IMR-90 (cell line): ENCODE data around the gene RAD51. TPM values are rescaled to one million over a fixed set of nuclear protein-coding genes. Genes with fewer than 3 reads are reported as not detected.
A peak's percentile ranks its signal among the peaks of the same experiment; 100 is the strongest.

Source experiments
- ATAC-seq: fragments of 200-7000 bp; cut with Tn5 transposase; 2 replicates; pipeline ENCODE4 v1.9.1; 2020; ENCODE audit warnings: low read depth, mild to moderate bottlenecking, moderate library complexity
- BruUV-seq: library from RNA; stranded (reverse); fragments of 400-500 nt; replicated peaks from 2 replicates; lab custom pipeline; 2021; lab: Mats Ljungman, UMichigan
- CTCF ChIA-PET: fragments of 300-600 bp; formaldehyde crosslinking; extraction: SDS; loops from one replicate; lab custom pipeline; 2021; ENCODE audit warnings: antibody characterized with exemption; lab: Yijun Ruan, JAX
- POLR2A ChIA-PET: fragments of 300-600 bp; sonication (Branson Sonifier 250); formaldehyde crosslinking; loops from one replicate; lab custom pipeline; 2022; ENCODE audit warnings: antibody characterized with exemption; ENCODE audit not compliant: unreplicated experiment; lab: Charles Lee
- DNase-seq: peaks from one replicate; pipeline ENCODE4 v3.0.0; 2013
- H2AFZ ChIP-seq: replicated peaks from 2 replicates; pipeline ENCODE3; 2013; ENCODE audit warnings: low read length, mild to moderate bottlenecking; ENCODE audit not compliant: poor library complexity
- H2AK5ac ChIP-seq: 2 replicates; pipeline ENCODE4 v1.6.1; 2013; ENCODE audit warnings: low read depth, low read length, inconsistent platforms
- H2AK9ac ChIP-seq: replicated peaks from 2 replicates; pipeline ENCODE3; 2013; ENCODE audit warnings: mild to moderate bottlenecking, low read depth, low read length, moderate library complexity; ENCODE audit not compliant: poor library complexity
- H2BK120ac ChIP-seq: 2 replicates; pipeline ENCODE4 v1.6.1; 2013; ENCODE audit warnings: low read depth, low read length, inconsistent platforms
- H2BK15ac ChIP-seq: 3 replicates; pipeline ENCODE4 v1.6.1; 2013; ENCODE audit warnings: low read depth, low read length, inconsistent platforms
- H2BK20ac ChIP-seq: 2 replicates; pipeline ENCODE4 v1.6.1; 2013; ENCODE audit warnings: low read depth, mild to moderate bottlenecking, inconsistent platforms, low read length, moderate library complexity
- H2BK5ac ChIP-seq: 2 replicates; pipeline ENCODE4 v1.6.1; 2013; ENCODE audit warnings: mild to moderate bottlenecking, low read depth, low read length, inconsistent platforms; ENCODE audit not compliant: poor library complexity, severe bottlenecking
- H3K14ac ChIP-seq: replicated peaks from 2 replicates; pipeline ENCODE4 v1.6.1; 2013; ENCODE audit warnings: low read depth, low read length, inconsistent platforms
- H3K18ac ChIP-seq: 2 replicates; pipeline ENCODE4 v1.6.1; 2013; ENCODE audit warnings: low read depth, low read length, control low read depth
- H3K23ac ChIP-seq: 2 replicates; pipeline ENCODE4 v1.6.1; 2013; ENCODE audit warnings: low read depth, low read length, inconsistent platforms
- H3K27ac ChIP-seq: 2 replicates; pipeline ENCODE4 v1.5.1; 2013; ENCODE audit warnings: mild to moderate bottlenecking, control low read depth, low read length; ENCODE audit not compliant: insufficient read depth
- H3K27me3 ChIP-seq: 2 replicates; pipeline ENCODE4 v1.6.1; 2013; ENCODE audit warnings: low read length; ENCODE audit not compliant: control insufficient read depth, insufficient read depth
- H3K36me3 ChIP-seq: 2 replicates; pipeline ENCODE4 v1.6.1; 2013; ENCODE audit warnings: low read length, mixed read lengths; ENCODE audit not compliant: control insufficient read depth, insufficient read depth
- H3K4ac ChIP-seq: 2 replicates; pipeline ENCODE4 v1.6.1; 2013; ENCODE audit warnings: low read depth, low read length, inconsistent platforms
- H3K4me1 ChIP-seq: 2 replicates; pipeline ENCODE4 v1.6.1; 2013; ENCODE audit warnings: low read length, mixed read lengths; ENCODE audit not compliant: control insufficient read depth, insufficient read depth
- H3K4me2 ChIP-seq: 2 replicates; pipeline ENCODE4 v1.6.1; 2013; ENCODE audit warnings: low read depth, mild to moderate bottlenecking, control low read depth, low read length, moderate library complexity
- H3K4me3 ChIP-seq: 2 replicates; pipeline ENCODE4 v1.5.1; 2013; ENCODE audit warnings: low read depth, mild to moderate bottlenecking, control low read depth, low read length, moderate library complexity; ENCODE audit not compliant: insufficient read depth
- H3K56ac ChIP-seq: 2 replicates; pipeline ENCODE4 v1.6.1; 2013; ENCODE audit warnings: low read length, inconsistent platforms; ENCODE audit not compliant: insufficient read depth; ENCODE audit errors: extremely low read depth
- H3K79me1 ChIP-seq, 2 experiments: 2 replicates each; pipeline ENCODE4 v1.6.1; 2013; ENCODE audit warnings: low read length in 2 of 2, inconsistent platforms in 1 of 2, low read depth in 1 of 2
- H3K9ac ChIP-seq: 2 replicates; pipeline ENCODE4 v1.6.1; 2013; ENCODE audit warnings: low read depth, low read length, control low read depth
- H3K9me1 ChIP-seq: 2 replicates; pipeline ENCODE4 v1.6.1; 2013; ENCODE audit warnings: low read length, inconsistent platforms; ENCODE audit not compliant: insufficient read depth
- H3K9me3 ChIP-seq: 2 replicates; pipeline ENCODE4 v1.6.1; 2013; ENCODE audit warnings: low read length; ENCODE audit not compliant: control insufficient read depth, insufficient read depth
- H4K20me1 ChIP-seq: 2 replicates; pipeline ENCODE4 v1.6.1; 2013; ENCODE audit warnings: low read length, inconsistent platforms; ENCODE audit not compliant: insufficient read depth
- H4K5ac ChIP-seq: 2 replicates; pipeline ENCODE4 v1.6.1; 2013; ENCODE audit warnings: mild to moderate bottlenecking, low read depth, low read length, control low read depth
- H4K8ac ChIP-seq, 2 experiments: 2 replicates each; pipeline ENCODE4 v1.6.1; 2013; ENCODE audit warnings: low read depth in 2 of 2, low read length in 2 of 2, control low read depth in 1 of 2, inconsistent platforms in 1 of 2
- H4K91ac ChIP-seq: 2 replicates; pipeline ENCODE4 v1.6.1; 2013; ENCODE audit warnings: low read depth, low read length, inconsistent platforms; ENCODE audit not compliant: insufficient read depth
- BHLHE40 ChIP-seq: fragments of 150-350 bp; IDR thresholded peaks from 2 replicates; pipeline ENCODE4 v1.6.1; 2016; ENCODE audit warnings: mild to moderate bottlenecking, low read depth, low read length
- CHD1 ChIP-seq: IDR thresholded peaks from 2 replicates; pipeline ENCODE4 v1.6.1; 2012; ENCODE audit warnings: low read depth, low read length, improper control_type of control experiment
- ELK1 ChIP-seq: fragments of 150-350 bp; IDR thresholded peaks from 2 replicates; pipeline ENCODE4 v1.6.1; 2016; ENCODE audit warnings: low read depth, mild to moderate bottlenecking, low read length, moderate library complexity, borderline replicate concordance
- FOS ChIP-seq: fragments of 150-350 bp; IDR thresholded peaks from 2 replicates; pipeline ENCODE4 v1.6.1; 2016; ENCODE audit warnings: low read depth, low read length
- NFE2L2 ChIP-seq: fragments of 150-350 bp; IDR thresholded peaks from 2 replicates; pipeline ENCODE4 v1.6.1; 2016; ENCODE audit warnings: low read depth, mild to moderate bottlenecking, low read length
- RCOR1 ChIP-seq: IDR thresholded peaks from 2 replicates; pipeline ENCODE4 v1.6.1; 2012; ENCODE audit warnings: mild to moderate bottlenecking, low read length, improper control_type of control experiment; ENCODE audit not compliant: insufficient replicate concordance
- SMC3 ChIP-seq: fragments of 150-350 bp; IDR thresholded peaks from 2 replicates; pipeline ENCODE4 v1.6.1; 2016; ENCODE audit warnings: low read depth, mild to moderate bottlenecking, antibody characterized with exemption, low read length, moderate library complexity
- WGBS, 2 experiments: methylation state at CpG; one replicate each; pipeline versions ENCODE4 v1.1.5 to v1.1.7; 2013; ENCODE audit warnings: missing lambda C conversion rate in 2 of 2; ENCODE audit not compliant: insufficient read length in 1 of 2; ENCODE audit errors: extremely low coverage in 2 of 2; 5-methylcytosine and 5-hydroxymethylcytosine counted together
- dilution Hi-C: fragments of 300-500 bp; cut with HindIII; formaldehyde crosslinking; loops from one replicate; pipeline ENCODE4 v1.14.3; 2018; ENCODE audit warnings: low sequenced_read_pairs; ENCODE audit not compliant: unreplicated experiment
- in situ Hi-C: fragments of 300-500 bp; cut with MboI; formaldehyde crosslinking; loops from 3 replicates; pipeline ENCODE4 v1.14.3; 2019; ENCODE audit warnings: low sequenced_read_pairs, inconsistent platforms, mixed read lengths
- intact Hi-C: fragments of 100-400 bp; cut with micrococcal nuclease; formaldehyde crosslinking; loops from 2 replicates; pipeline ENCODE4 v1.10.0; 2022
- polyA plus RNA-seq, 3 experiments: library from polyadenylated mRNA; depleted of rRNA; stranded (reverse); fragments of >200 nt; gene quantifications; 2 replicates each; pipeline ENCODE4 v1.2.3, GENCODE V29; 2012; ENCODE audit warnings: low replicate concordance in 1 of 3
- total RNA-seq: library from RNA; depleted of rRNA; stranded (reverse); fragments of >200 nt; gene quantifications from 2 replicates; pipeline ENCODE4 v1.2.3, GENCODE V29; 2012

RAD51 gene
- total and polyA plus RNA-seq, 2 of the 4 experiments (the other 2 are of a cell fraction) = 6.8 to 8.4 TPM

GRCh38 chr15:40721701-40722100, 26.7 kb downstream of the RAD51 start:
- BruUV-seq = no TSS peak

More at GRCh38 chr15:40721701-40722100, 26.7 kb downstream of the RAD51 start:
- in situ Hi-C loops (no loop called here), dilution Hi-C loops (no loop called here), intact Hi-C loops (no loop called here)
- Histone ChIP-seq H4K8ac (no peak overlapping the region), H4K91ac (no peak overlapping the region), H2AK5ac (no peak overlapping the region), H2AK9ac (no peak overlapping the region), H3K9ac (no peak overlapping the region), H3K14ac (no peak overlapping the region), H3K9me3 (no peaks in the 10 kb centered on the region), H3K56ac (no peak overlapping the region), H3K27ac (no peak overlapping the region), H4K5ac (no peak overlapping the region), H2BK20ac (no peak overlapping the region), H2BK5ac (no peak overlapping the region), H2BK120ac (no peak overlapping the region), H3K27me3 (no peaks in the 10 kb centered on the region), H3K18ac (no peak overlapping the region), H4K20me1 (no peaks in the 10 kb centered on the region), H3K36me3 (0 out of 2 replicates have a peak, but pooled peaks cover 1% of the 10 kb centered on the region), H3K4me1 (no peaks in the 10 kb centered on the region), H3K9me1 (no peaks in the 10 kb centered on the region), H3K4ac (no peak overlapping the region), H2AFZ (no peak overlapping the region), H3K79me1 (no peaks in the 10 kb centered on the region), H3K23ac (no peak overlapping the region), H2BK15ac (no peak overlapping the region), H3K4me3 (no peak overlapping the region), H3K4me2 (no peak overlapping the region)
- POLR2A ChIA-PET = interaction anchor here (0.6 kb wide), 1 partner anchor 7 kb away, joined by 18 read pairs; no protein-coding TSS in a partner anchor
- no CpG with 5 or more reads among the region's 1 CpG for WGBS, 2 experiments
- CTCF ChIA-PET = interaction anchor here (0.7 kb wide), 1 partner anchor 132 kb away, joined by 3 read pairs; no protein-coding TSS in a partner anchor
- DNase-seq (peak; percentile 7), ATAC-seq (no peak)
- TF ChIP-seq NFE2L2 (no peak), RCOR1 (no peak), FOS (no peak), ELK1 (no peak), CHD1 (no peak), BHLHE40 (no peak), SMC3 (no peak)
